Iris pigment epithelial cell (primary cell): ENCODE results near the gene CROCC.
"Not testable (repeated sequence)": the region's sequence is repeated elsewhere in the genome, so short reads cannot be mapped to it uniquely, and the experiment has no call there.

ENCODE experiments used
- DNase-seq: peaks from one replicate; pipeline ENCODE4 v3.0.0-alpha.2; 2011; ENCODE audit warnings: low read depth

The CROCC gene

GRCh38 chr1:16914928-16915626 is 6.7 kb upstream of the CROCC start:
- not testable (repeated sequence) for DNase-seq

- no peak for DNase-seq
Measured at GRCh38 chr1:16915627-16915973, 6.1 kb upstream of the CROCC start.

GRCh38 chr1:16916036-16916880 is 5.5 kb upstream of the CROCC start:
- not testable (repeated sequence) for DNase-seq

- no peak for DNase-seq
Measured at GRCh38 chr1:16918371-16918770, 3.4 kb upstream of the CROCC start.

GRCh38 chr1:16918936-16919665 is 2.6 kb upstream of the CROCC start:
- DNase-seq = not testable (repeated sequence)

- DNase-seq = no peak
Measured at GRCh38 chr1:16920951-16921350, 780 bp upstream of the CROCC start.

GRCh38 chr1:16922466-16922865 is 735 bp downstream of the CROCC start:
- no peak for DNase-seq

- DNase-seq = no peak
Measured at GRCh38 chr1:16922885-16923431, 1.2 kb downstream of the CROCC start.

GRCh38 chr1:16924216-16924918 is 2.6 kb downstream of the CROCC start:
- no peak for DNase-seq

GRCh38 chr1:16924919-16925477 is 3.3 kb downstream of the CROCC start:
- DNase-seq = no peak

GRCh38 chr1:16925635-16926490 is 4.1 kb downstream of the CROCC start:
- DNase-seq = no peak

GRCh38 chr1:16926491-16927073 is 4.9 kb downstream of the CROCC start:
- no peak for DNase-seq

- no peak for DNase-seq
Measured at GRCh38 chr1:16927256-16927655, 5.5 kb downstream of the CROCC start.

- no peak for DNase-seq
Measured at GRCh38 chr1:16927711-16928485, 6.2 kb downstream of the CROCC start.

GRCh38 chr1:16929146-16930041 is 7.7 kb downstream of the CROCC start:
- DNase-seq = not testable (repeated sequence)

GRCh38 chr1:16931206-16931934 is 9.6 kb downstream of the CROCC start:
- DNase-seq = not testable (repeated sequence)

- DNase-seq = not testable (repeated sequence)
Measured at GRCh38 chr1:16933945-16934344, 12.2 kb downstream of the CROCC start.

GRCh38 chr1:16936580-16936979 is 14.8 kb downstream of the CROCC start:
- not testable (repeated sequence) for DNase-seq
